GM13976 (cell line): ENCODE results near the gene DNAH12.
"Not testable (repeated sequence)": the region's sequence is repeated elsewhere in the genome, so short reads cannot be mapped to it uniquely, and the experiment has no call there.

Experiments used
- DNase-seq: peaks from one replicate; pipeline ENCODE4 v3.0.0; 2012; ENCODE audit warnings: low spot score
- in situ Hi-C: fragments of 300-500 bp; cut with MboI; formaldehyde crosslinking; loops from one replicate; pipeline ENCODE4 v1.12.0; 2022; ENCODE audit warnings: low sequenced_read_pairs, mixed read lengths, inconsistent platforms; ENCODE audit not compliant: unreplicated experiment
- TF ChIP-seq, protein P1 (sequence below): IDR thresholded peaks from 2 replicates; pipeline ENCODE4 v1.5.1; 2012; ENCODE audit warnings: borderline replicate concordance, mild to moderate bottlenecking; ENCODE audit not compliant: insufficient read depth; ENCODE audit errors: extremely low read depth, missing control alignments, control extremely low read depth

The DNAH12 gene

DNA sequence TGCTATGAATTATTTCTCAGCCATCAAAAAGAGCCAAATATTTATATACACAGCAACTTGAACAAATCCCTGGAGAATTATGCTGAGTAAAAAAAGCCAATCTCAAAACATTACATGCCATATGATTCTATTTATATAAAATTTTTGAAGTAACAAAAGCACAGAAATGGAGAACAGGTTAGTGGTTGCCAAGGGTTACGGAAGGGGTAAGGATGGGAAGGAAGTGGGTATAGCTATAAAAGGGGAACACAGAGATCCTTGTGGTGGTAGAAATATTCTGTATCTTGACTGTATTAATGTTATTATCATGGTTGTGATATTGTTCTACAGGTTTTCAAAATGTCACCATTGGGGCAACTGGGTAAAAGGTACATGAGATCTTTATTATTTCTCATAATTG, 189.4 kb downstream of the DNAH12 start:
- DNase-seq, result no peak
- in situ Hi-C loops, result no loop called here
- TF ChIP-seq, protein P1, sequence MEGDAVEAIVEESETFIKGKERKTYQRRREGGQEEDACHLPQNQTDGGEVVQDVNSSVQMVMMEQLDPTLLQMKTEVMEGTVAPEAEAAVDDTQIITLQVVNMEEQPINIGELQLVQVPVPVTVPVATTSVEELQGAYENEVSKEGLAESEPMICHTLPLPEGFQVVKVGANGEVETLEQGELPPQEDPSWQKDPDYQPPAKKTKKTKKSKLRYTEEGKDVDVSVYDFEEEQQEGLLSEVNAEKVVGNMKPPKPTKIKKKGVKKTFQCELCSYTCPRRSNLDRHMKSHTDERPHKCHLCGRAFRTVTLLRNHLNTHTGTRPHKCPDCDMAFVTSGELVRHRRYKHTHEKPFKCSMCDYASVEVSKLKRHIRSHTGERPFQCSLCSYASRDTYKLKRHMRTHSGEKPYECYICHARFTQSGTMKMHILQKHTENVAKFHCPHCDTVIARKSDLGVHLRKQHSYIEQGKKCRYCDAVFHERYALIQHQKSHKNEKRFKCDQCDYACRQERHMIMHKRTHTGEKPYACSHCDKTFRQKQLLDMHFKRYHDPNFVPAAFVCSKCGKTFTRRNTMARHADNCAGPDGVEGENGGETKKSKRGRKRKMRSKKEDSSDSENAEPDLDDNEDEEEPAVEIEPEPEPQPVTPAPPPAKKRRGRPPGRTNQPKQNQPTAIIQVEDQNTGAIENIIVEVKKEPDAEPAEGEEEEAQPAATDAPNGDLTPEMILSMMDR, result no peak

DNA sequence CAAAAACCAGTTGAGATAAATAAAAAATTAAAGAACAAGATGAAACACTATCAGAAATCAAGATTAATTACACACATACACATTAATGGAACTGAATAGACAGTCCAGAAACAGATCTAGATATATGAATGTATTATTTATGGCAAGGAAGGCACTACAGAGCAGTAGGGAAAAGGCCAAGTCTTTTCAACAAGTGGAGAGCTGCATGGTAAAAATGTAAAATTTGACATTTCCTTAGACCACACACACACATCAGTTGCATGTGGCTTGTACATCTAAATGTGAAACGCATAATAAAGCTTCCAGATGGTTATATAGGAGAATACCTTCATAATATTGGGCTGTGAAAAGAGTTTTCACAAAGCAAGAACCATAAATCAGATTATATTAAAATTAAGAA, 193.9 kb downstream of the DNAH12 start:
- no peak for DNase-seq
- TF ChIP-seq, protein P1, result no peak
- in situ Hi-C loops, result no loop called here

DNA sequence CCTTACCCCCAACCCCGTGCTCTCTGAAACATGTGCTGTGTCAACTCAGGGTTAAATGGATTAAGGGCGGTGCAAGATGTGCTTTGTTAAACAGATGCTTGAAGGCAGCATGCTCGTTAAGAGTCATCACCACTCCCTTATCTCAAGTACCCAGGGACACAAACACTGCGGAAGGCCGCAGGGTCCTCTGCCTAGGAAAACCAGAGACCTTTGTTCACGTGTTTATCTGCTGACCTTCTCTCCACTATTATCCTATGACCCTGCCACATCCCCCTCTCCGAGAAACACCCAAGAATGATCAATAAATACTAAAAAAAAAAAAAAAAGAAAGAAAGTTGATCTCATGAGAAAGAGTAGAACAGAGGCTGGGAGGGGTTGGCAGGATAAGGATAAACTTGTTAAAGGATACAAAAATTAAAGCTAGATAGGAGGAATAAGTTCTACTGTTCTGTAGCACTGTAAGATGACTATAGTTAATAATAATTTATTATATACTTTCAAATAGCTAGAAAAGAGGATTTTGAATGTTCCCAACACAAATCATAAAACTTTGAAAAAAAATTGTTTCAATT, 205.0 kb downstream of the DNAH12 start:
- DNase-seq, in situ Hi-C loops: not testable (repeated sequence)

DNA sequence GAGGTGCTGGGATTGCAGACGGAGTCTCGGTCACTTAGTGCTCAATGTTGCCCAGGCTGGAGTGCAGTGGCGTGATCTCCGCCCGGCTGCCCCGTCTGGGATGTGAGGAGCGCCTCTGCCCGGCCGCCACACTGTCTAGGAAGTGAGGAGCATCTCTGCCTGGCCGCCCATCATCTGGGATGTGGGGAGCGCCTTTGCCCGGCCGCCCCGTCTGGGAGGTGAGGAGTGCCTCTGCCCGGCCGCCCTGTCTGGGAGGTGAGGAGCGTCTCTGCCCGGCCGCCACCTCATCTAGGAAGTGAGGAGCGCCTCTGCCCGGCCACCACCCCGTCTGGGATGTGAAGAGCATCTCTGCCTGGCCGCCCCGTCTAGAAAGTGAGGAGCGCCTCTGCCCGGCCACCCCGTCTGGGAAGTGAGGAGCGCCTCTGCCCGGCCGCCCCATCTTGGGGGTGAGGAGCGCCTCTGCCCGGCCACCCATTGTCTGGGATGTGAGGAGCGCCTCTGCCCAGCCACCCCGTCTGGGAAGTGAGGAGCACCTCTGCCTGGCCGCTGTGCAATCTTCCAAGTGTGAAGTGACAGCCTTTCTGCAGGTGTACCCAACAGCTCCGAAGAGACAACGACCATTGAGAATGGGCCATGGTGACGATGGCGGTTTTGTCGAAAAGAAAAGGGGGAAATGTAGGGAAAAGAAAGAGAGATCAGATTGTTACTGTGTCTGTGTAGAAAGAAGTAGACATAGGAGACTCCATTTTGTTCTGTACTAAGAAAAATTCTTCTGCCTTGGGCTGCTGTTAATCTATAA, 205.7 kb downstream of the DNAH12 start:
- in situ Hi-C loops, DNase-seq: not testable (repeated sequence)

DNA sequence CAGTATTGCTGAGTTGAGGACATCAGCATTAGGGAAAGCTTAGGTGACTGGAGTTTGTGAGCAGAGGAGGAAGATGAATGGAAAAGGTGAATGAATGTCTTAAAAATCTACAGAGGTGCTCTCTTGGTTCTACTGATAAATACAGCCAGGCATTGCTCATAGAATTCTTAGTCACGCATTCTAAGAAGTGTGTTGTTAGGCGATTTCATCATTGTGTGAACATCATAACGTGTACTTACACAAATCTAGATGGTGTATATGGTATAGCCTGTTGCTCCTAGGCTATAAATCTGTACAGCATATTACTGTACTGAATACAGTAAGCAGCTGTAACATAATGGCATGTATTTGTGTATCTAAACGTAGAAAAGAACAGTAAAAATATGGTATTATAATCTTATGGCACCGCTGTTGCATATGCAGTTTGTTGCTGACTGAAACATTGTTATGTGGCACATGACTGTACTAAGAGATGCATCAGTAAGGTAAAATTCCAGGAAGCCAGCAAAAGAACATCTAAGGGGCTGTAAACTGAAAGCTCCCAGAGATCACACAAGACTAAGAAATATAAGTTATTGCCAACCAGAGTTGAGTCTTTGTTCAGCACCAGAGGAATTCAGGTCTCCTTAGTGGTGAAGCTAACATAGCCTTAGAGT, 208.7 kb downstream of the DNAH12 start:
- no peak for DNase-seq
- TF ChIP-seq, protein P1, result no peak
- in situ Hi-C loops, result no loop called here

DNA sequence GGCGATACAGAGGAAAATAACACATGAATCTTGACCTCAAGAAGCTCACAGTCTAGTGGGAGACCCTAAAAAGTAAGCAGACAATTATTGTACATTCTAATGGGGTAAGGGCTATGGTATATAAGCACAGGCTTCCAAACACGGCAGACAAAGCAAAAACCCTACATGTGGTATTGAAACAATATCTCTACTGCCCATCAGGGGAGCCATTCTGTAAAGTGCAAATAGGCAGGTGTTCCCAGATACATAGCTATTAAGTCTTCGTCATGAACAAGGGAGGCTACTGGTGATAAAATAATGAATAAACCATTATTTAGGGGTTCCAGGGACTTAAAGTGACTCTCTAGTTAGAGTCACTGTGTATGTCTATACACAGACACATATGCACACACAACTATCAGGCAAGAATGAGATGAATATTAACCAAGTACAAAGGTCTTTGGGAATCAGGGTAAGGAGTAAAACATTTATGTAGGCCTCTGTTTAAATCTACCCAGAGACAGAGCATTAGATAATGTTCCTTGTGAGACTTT, 213.0 kb downstream of the DNAH12 start:
- in situ Hi-C loops, result no loop called here
- DNase-seq, result no peak
- TF ChIP-seq, protein P1, result no peak

DNA sequence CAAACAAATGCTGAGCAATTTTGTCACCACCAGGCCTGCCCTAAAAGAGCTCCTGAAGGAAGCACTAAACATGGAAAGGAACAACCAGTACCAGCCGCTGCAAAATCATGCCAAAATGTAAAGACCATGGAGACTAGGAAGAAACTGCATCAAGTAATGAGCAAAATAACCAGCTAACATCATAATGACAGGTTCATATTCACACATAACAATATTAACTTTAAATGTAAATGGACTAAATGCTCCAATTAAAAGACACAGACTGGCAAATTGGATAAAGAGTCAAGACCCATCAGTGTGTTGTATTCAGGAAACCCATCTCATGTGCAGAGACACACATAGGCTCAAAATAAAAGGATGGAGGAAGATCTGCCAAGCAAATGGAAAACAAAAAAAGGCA, 217.6 kb downstream of the DNAH12 start:
- in situ Hi-C loops, DNase-seq: not testable (repeated sequence)

DNA sequence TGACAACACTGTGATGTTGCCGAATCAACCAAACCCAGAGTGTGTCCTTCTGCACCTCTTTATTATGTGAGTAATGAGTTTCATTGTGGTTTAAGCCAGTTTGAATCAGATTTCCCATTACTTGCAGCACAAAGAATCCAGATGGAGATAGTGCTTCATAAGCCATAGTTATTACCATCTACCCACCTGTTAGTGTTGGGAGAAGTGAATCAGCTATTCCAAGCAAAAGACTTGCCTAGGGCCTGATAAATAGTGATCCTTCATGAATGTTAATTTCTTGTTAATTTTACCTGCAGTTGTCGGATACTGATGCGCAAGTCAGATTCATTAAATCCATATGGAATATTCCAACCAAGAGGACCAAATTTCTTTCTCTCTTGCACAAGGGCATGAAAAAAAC, 229.9 kb downstream of the DNAH12 start:
- TF ChIP-seq, protein P1, result no peak
- in situ Hi-C loops, result no loop called here
- DNase-seq, result no peak
